Measurements from ENCODE around the gene TMEM220. TPM values are rescaled to one million over a fixed set of nuclear protein-coding genes. Genes with fewer than 3 reads are reported as not detected.

TMEM220 gene
- polyA plus RNA-seq, 1 of the 3 experiments (the other 2 are of a cell fraction): 2.7 TPM

GRCh38 chr17:10664571-10664970, 65.3 kb downstream of the TMEM220 start (continued):
- TF ChIP-seq, protein P1, sequence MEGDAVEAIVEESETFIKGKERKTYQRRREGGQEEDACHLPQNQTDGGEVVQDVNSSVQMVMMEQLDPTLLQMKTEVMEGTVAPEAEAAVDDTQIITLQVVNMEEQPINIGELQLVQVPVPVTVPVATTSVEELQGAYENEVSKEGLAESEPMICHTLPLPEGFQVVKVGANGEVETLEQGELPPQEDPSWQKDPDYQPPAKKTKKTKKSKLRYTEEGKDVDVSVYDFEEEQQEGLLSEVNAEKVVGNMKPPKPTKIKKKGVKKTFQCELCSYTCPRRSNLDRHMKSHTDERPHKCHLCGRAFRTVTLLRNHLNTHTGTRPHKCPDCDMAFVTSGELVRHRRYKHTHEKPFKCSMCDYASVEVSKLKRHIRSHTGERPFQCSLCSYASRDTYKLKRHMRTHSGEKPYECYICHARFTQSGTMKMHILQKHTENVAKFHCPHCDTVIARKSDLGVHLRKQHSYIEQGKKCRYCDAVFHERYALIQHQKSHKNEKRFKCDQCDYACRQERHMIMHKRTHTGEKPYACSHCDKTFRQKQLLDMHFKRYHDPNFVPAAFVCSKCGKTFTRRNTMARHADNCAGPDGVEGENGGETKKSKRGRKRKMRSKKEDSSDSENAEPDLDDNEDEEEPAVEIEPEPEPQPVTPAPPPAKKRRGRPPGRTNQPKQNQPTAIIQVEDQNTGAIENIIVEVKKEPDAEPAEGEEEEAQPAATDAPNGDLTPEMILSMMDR (IDR thresholded peaks at IDR 0.05): no peak
- TF ChIP-seq, protein P2, sequence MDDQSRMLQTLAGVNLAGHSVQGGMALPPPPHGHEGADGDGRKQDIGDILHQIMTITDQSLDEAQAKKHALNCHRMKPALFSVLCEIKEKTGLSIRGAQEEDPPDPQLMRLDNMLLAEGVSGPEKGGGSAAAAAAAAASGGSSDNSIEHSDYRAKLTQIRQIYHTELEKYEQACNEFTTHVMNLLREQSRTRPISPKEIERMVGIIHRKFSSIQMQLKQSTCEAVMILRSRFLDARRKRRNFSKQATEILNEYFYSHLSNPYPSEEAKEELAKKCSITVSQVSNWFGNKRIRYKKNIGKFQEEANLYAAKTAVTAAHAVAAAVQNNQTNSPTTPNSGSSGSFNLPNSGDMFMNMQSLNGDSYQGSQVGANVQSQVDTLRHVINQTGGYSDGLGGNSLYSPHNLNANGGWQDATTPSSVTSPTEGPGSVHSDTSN (IDR thresholded peaks at IDR 0.05): no peak
- TF ChIP-seq ELF1 (IDR thresholded peaks at IDR 0.05): no peak
- TF ChIP-seq USF2 (IDR thresholded peaks at IDR 0.05; ENCODE audit: borderline replicate concordance, low read depth, low read length): no peak
- TF ChIP-seq GABPA (IDR thresholded peaks at IDR 0.05; ENCODE audit: low read depth): no peak
- no peak for TF ChIP-seq IRF3 (IDR thresholded peaks at IDR 0.05; ENCODE audit: low read depth, low read length)
- no peak for TF ChIP-seq NFIC (IDR thresholded peaks at IDR 0.05; ENCODE audit: borderline replicate concordance)

Other genes with a start within 250 kb of the TMEM220 start
- 0.03 and 0.06 TPM in 2 replicates for gene MYH1, start 211.5 kb downstream of the TMEM220 start, polyA plus RNA-seq (2012; rRNA removed)
- gene MYH2, start 180.4 kb downstream of the TMEM220 start, polyA plus RNA-seq (2012; rRNA removed): 0.10 and 0.19 TPM in 2 replicates
- 2.7 and 3.4 TPM in 2 replicates for gene MYH3, start 72.7 kb downstream of the TMEM220 start, polyA plus RNA-seq (2012; rRNA removed)
- 28.6 and 32.7 TPM in 2 replicates for gene SCO1, start 32.5 kb downstream of the TMEM220 start, polyA plus RNA-seq (2012; rRNA removed)
- 7.6 and 10.8 TPM in 2 replicates for gene ADPRM, start 32.4 kb downstream of the TMEM220 start, polyA plus RNA-seq (2012; rRNA removed)
- not detected in 2 replicates for gene TMEM238L, start 74.1 kb upstream of the TMEM220 start, polyA plus RNA-seq (2012; rRNA removed)
- gene PIRT, start 108.1 kb upstream of the TMEM220 start, polyA plus RNA-seq (2012; rRNA removed): not detected in 2 replicates

All from SK-N-SH (cell line).